Calu3 (cell line): ENCODE results near the gene PCYT2. TPM values are rescaled to one million over a fixed set of nuclear protein-coding genes. Genes with fewer than 3 reads are reported as not detected.
A peak's percentile ranks its signal among the peaks of the same experiment; 100 is the strongest.

ENCODE experiments used
- BruUV-seq: library from RNA; stranded (reverse); fragments of 400-500 nt; replicated peaks from 2 replicates; lab custom pipeline; 2021; lab: Mats Ljungman, UMichigan
- CTCF ChIA-PET: fragments of 300-600 bp; sonication (Branson Sonifier 250); formaldehyde crosslinking; loops from one replicate; lab custom pipeline; 2022; ENCODE audit warnings: antibody characterized with exemption; lab: Charles Lee
- DNase-seq: peaks from one replicate; pipeline ENCODE4 v3.0.0; 2022
- H3K27ac Mint-ChIP-seq: one replicate; pipeline ENCODE4 v1.8.0; 2022; ENCODE audit warnings: mixed read lengths; ENCODE audit not compliant: unreplicated experiment
- H3K27me3 Mint-ChIP-seq: one replicate; pipeline ENCODE4 v1.8.0; 2022; ENCODE audit warnings: mixed read lengths; ENCODE audit not compliant: unreplicated experiment
- H3K36me3 Mint-ChIP-seq: one replicate; pipeline ENCODE4 v1.8.0; 2022; ENCODE audit warnings: mild to moderate bottlenecking, moderate library complexity, mixed read lengths; ENCODE audit not compliant: insufficient read depth, unreplicated experiment
- H3K4me1 Mint-ChIP-seq: one replicate; pipeline ENCODE4 v1.8.0; 2022; ENCODE audit warnings: mild to moderate bottlenecking, low read depth, mixed read lengths; ENCODE audit not compliant: unreplicated experiment
- H3K4me3 Mint-ChIP-seq: one replicate; pipeline ENCODE4 v1.8.0; 2022; ENCODE audit warnings: mild to moderate bottlenecking, low read depth, moderate library complexity, mixed read lengths; ENCODE audit not compliant: unreplicated experiment
- H3K9me3 Mint-ChIP-seq: one replicate; pipeline ENCODE4 v1.8.0; 2022; ENCODE audit warnings: low read depth, mixed read lengths; ENCODE audit not compliant: unreplicated experiment
- CTCF ChIP-seq: fragments of 200-600 bp; IDR thresholded peaks from one replicate; pipeline ENCODE4 v1.8.0; 2022; ENCODE audit warnings: antibody characterized with exemption; ENCODE audit not compliant: unreplicated experiment
- intact Hi-C: fragments of 100-400 bp; cut with micrococcal nuclease; formaldehyde crosslinking; loops from one replicate; pipeline ENCODE4 v1.10.0; 2022; ENCODE audit not compliant: unreplicated experiment
- total RNA-seq: library from RNA; stranded (reverse); gene quantifications from 2 replicates; pipeline ENCODE4 v1.2.3, GENCODE V29; 2022

PCYT2 gene
- total RNA-seq, 1 experiment from 2014 or later, result 58.4 TPM

DNA sequence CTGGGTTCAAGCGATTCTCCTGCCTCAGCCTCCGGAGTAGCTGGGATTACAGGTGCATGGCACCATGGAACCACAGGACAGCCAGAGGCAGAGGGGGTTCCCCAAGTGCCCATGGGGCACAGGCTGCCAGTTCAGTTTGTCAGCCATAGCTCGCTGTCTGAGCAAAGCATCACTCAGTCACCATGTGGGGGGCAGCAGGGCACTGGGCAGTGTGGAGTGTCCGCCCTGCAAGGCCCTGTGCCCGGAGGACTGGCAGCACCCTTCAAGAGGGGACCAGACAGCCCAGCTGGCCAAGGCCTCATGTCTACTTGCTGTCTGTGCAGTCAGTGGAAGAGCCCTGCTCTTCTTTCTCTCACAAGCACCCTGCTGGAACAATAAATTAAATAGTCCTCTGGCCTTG, 26.2 kb downstream of the PCYT2 start:
- H3K36me3 Mint-ChIP-seq, result peaks cover 75% of the 10 kb centered on the region
- CTCF ChIA-PET, result no interaction called here
- no peaks in the 10 kb centered on the region for H3K9me3 Mint-ChIP-seq
- no peak for DNase-seq
- intact Hi-C loops, result no loop called here
- BruUV-seq, result no TSS peak
- no peak overlapping the region for H3K27ac Mint-ChIP-seq
- no peaks in the 10 kb centered on the region for H3K4me1 Mint-ChIP-seq
- no peak for TF ChIP-seq CTCF
- no peaks in the 10 kb centered on the region for H3K27me3 Mint-ChIP-seq
- no peak overlapping the region for H3K4me3 Mint-ChIP-seq

DNA sequence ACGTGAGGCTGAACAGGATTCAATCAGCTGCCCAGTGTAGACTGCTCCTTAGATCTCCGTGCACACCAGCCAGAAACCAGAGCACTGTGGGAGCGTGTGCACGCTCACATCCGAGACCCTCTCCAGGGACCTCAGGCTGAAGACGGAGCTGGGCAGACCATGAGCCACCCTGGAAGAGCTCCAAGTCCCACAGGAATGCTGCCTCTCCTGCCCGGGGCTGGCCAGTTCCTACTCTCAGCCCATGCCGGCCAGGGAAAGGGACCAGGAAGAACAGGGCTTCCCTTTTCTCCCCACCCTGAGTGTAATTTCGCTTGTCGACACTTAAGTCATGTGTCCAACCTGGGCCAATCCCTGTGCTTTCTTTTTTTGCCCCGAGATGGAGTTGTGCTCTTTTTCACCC, 26.7 kb downstream of the PCYT2 start:
- H3K9me3 Mint-ChIP-seq, result no peaks in the 10 kb centered on the region
- DNase-seq, result no peak
- H3K4me3 Mint-ChIP-seq, result no peak overlapping the region
- intact Hi-C loops, result no loop called here
- no peaks in the 10 kb centered on the region for H3K4me1 Mint-ChIP-seq
- peaks cover 71% of the 10 kb centered on the region for H3K36me3 Mint-ChIP-seq
- no peak overlapping the region for H3K27ac Mint-ChIP-seq
- H3K27me3 Mint-ChIP-seq, result no peaks in the 10 kb centered on the region
- TF ChIP-seq CTCF, result no peak
- CTCF ChIA-PET, result no interaction called here
- no TSS peak for BruUV-seq

- Mint-ChIP-seq H3K4me3 (no peak overlapping the region), H3K27me3 (no peaks in the 10 kb centered on the region), H3K9me3 (no peaks in the 10 kb centered on the region), H3K4me1 (no peaks in the 10 kb centered on the region), H3K36me3 (peaks cover 49% of the 10 kb centered on the region), H3K27ac (peak overlapping the region; percentile 20)
- no peak for TF ChIP-seq CTCF
- no TSS peak for BruUV-seq
- intact Hi-C loops, result no loop called here
- DNase-seq, result no peak
- CTCF ChIA-PET, result no interaction called here
Measured at GRCh38 chr17:81879121-81879520, 32.1 kb downstream of the PCYT2 start.

DNA sequence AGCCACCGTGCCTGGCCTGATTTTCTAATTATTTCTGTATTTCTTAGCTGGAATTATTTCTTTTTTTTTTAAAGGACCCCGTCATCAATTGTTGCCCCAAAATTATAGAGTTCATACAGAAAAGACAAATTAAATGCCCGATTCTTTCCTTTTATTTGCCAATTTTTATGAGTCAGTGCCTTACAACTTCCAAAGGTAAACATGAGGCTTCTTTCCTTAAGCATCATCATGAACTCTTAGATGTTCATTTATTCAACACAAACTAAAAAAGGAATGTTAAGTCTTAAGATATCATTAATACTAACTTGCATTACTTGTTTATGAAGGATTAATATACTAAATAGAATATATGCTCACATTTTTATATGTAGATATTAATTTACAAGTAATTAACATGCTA, 32.9 kb downstream of the PCYT2 start:
- Mint-ChIP-seq H3K27ac (no peak overlapping the region), H3K9me3 (no peaks in the 10 kb centered on the region), H3K4me1 (peaks cover under 1% of the 10 kb centered on the region), H3K27me3 (no peaks in the 10 kb centered on the region), H3K4me3 (no peak overlapping the region), H3K36me3 (peaks cover 52% of the 10 kb centered on the region)
- intact Hi-C loops, result no loop called here
- DNase-seq, result no peak
- no peak for TF ChIP-seq CTCF
- CTCF ChIA-PET, result no interaction called here
- BruUV-seq, result no TSS peak

DNA sequence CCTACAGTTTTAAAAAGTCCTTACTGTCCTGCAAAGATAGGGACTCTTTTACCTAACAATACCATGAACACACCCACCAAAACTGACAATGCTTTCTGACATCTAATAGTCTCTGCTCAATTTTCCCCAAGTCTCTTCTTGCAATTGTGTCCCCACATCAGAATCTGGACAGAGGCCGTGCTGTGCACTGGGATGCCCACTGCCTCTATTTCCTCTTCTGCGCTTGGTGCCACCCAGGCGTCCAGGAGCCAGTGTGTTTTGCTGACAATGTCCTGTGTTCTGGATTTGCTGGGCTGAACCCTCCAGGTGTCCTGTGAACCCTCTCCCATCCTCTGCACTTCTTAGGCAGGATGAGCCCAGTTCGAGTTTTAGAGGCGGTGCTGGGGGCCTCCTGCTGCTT, 33.6 kb downstream of the PCYT2 start:
- no peaks in the 10 kb centered on the region for H3K27me3 Mint-ChIP-seq

More for the DNA sequence above, 33.6 kb downstream of the PCYT2 start:
- TF ChIP-seq CTCF, result no peak
- H3K4me3 Mint-ChIP-seq, result no peak overlapping the region
- peaks cover 51% of the 10 kb centered on the region for H3K36me3 Mint-ChIP-seq
- intact Hi-C loops, result no loop called here
- DNase-seq, result no peak
- no peak overlapping the region for H3K27ac Mint-ChIP-seq
- CTCF ChIA-PET, result no interaction called here
- BruUV-seq, result no TSS peak
- H3K4me1 Mint-ChIP-seq, result peaks cover 8% of the 10 kb centered on the region
- no peaks in the 10 kb centered on the region for H3K9me3 Mint-ChIP-seq
